ENCODE data around the gene SFSWAP. TPM values are rescaled to one million over a fixed set of nuclear protein-coding genes. Genes with fewer than 3 reads are reported as not detected.

SFSWAP gene
- total and polyA plus RNA-seq, 4 donors: 6.1 to 21.6 (median 10.1) TPM

- Histone ChIP-seq H3K27me3 (ENCODE audit: control insufficient read depth in 4 of 4, insufficient read depth in 4 of 4, low read length in 3 of 4) (no peaks in the 10 kb centered on the region), H3K4me1 (ENCODE audit: control insufficient read depth in 4 of 4, insufficient read depth in 4 of 4, low read length in 3 of 4) (no peaks in the 10 kb centered on the region), H3K36me3 (ENCODE audit: control insufficient read depth in 4 of 4, insufficient read depth in 3 of 4, low read depth in 1 of 4, low read length in 3 of 4) (peaks cover 8 to 53% (median 31%) of the 10 kb centered on the region in 4 donors), H3K27ac (ENCODE audit: low read depth in 1 of 2, low read length in 2 of 2) (no peak overlapping the region), H3K9ac (ENCODE audit: low read depth in 1 of 2, low read length in 2 of 2) (no peak overlapping the region), H3K4me3 (ENCODE audit: low read depth in 1 of 3, low read length in 3 of 3) (no peak overlapping the region), H3K9me3 (ENCODE audit: control insufficient read depth in 4 of 4, low read length in 3 of 4) (no peaks in the 10 kb centered on the region)
- DNase-seq (ENCODE audit: low spot score): no peak
- no peak for TF ChIP-seq GABPA (IDR thresholded peaks at IDR 0.05 in 1 of 2, conservative IDR thresholded peaks at IDR 0.05 in 1 of 2)
- TF ChIP-seq RAD21 (IDR thresholded peaks at IDR 0.05): no peak
- no peak for TF ChIP-seq FOXA2 (IDR thresholded peaks at IDR 0.05)
- TF ChIP-seq EGR1 (IDR thresholded peaks at IDR 0.05; ENCODE audit: low read depth in 2 of 2): no peak
- no peak for TF ChIP-seq HNF4A (conservative IDR thresholded peaks at IDR 0.05)
- no peak for TF ChIP-seq FOXA1 (IDR thresholded peaks at IDR 0.05)
- TF ChIP-seq REST (IDR thresholded peaks at IDR 0.05): no peak
- no peak for TF ChIP-seq ATF3 (IDR thresholded peaks at IDR 0.05)
- no peak for TF ChIP-seq JUND (IDR thresholded peaks at IDR 0.05)
- TF ChIP-seq NR2F2 (IDR thresholded peaks at IDR 0.05): no peak
- TF ChIP-seq HNF4G (IDR thresholded peaks at IDR 0.05): no peak
- no peak for TF ChIP-seq YY1 (IDR thresholded peaks at IDR 0.05)
- no peak for TF ChIP-seq CTCF (IDR thresholded peaks at IDR 0.05; ENCODE audit: low read depth, low read length, missing input control)
- no peak for TF ChIP-seq RXRA (IDR thresholded peaks at IDR 0.05)
- TF ChIP-seq SP1 (IDR thresholded peaks at IDR 0.05): no peak
- WGBS: 98% methylated on average over 23 of the region's 23 CpGs
Observed at GRCh38 chr12:131779027-131779426, 68.1 kb downstream of the SFSWAP start.

- Histone ChIP-seq H3K36me3 (ENCODE audit: control insufficient read depth in 4 of 4, insufficient read depth in 3 of 4, low read depth in 1 of 4, low read length in 3 of 4) (peaks cover 10 to 54% (median 35%) of the 10 kb centered on the region in 4 donors), H3K27me3 (ENCODE audit: control insufficient read depth in 4 of 4, insufficient read depth in 4 of 4, low read length in 3 of 4) (no peaks in the 10 kb centered on the region), H3K4me3 (ENCODE audit: low read depth in 1 of 3, low read length in 3 of 3) (no peak overlapping the region), H3K9ac (ENCODE audit: low read depth in 1 of 2, low read length in 2 of 2) (no peak overlapping the region), H3K9me3 (ENCODE audit: control insufficient read depth in 4 of 4, low read length in 3 of 4) (no peaks in the 10 kb centered on the region), H3K27ac (ENCODE audit: low read depth in 1 of 2, low read length in 2 of 2) (no peak overlapping the region), H3K4me1 (ENCODE audit: control insufficient read depth in 4 of 4, insufficient read depth in 4 of 4, low read length in 3 of 4) (no peaks in the 10 kb centered on the region)
- 97% methylated on average over 2 of the region's 2 CpGs for WGBS
- no peak for DNase-seq (ENCODE audit: low spot score)
- TF ChIP-seq ATF3 (IDR thresholded peaks at IDR 0.05) (no peak), REST (IDR thresholded peaks at IDR 0.05) (no peak), YY1 (IDR thresholded peaks at IDR 0.05) (no peak), CTCF (IDR thresholded peaks at IDR 0.05; ENCODE audit: low read depth, low read length, missing input control) (no peak), EGR1 (IDR thresholded peaks at IDR 0.05; ENCODE audit: low read depth in 2 of 2) (no peak), SP1 (IDR thresholded peaks at IDR 0.05) (no peak), GABPA (IDR thresholded peaks at IDR 0.05 in 1 of 2, conservative IDR thresholded peaks at IDR 0.05 in 1 of 2) (no peak), NR2F2 (IDR thresholded peaks at IDR 0.05) (no peak)
Observed at GRCh38 chr12:131782061-131782460, 71.2 kb downstream of the SFSWAP start.
